DND-41 (cell line): ENCODE data around the gene ABCF3.

Experiments
- ATAC-seq: fragments of 200-7000 bp; cut with Tn5 transposase; 3 replicates; pipeline ENCODE4 v1.9.1; 2021; ENCODE audit warnings: low read depth; ENCODE audit not compliant: insufficient read depth
- DNase-seq: peaks from one replicate; pipeline ENCODE4 v3.0.0-alpha.2; 2020
- H2AFZ ChIP-seq: 2 replicates; pipeline ENCODE4 v1.6.0; 2012; ENCODE audit warnings: low read depth, low read length
- H3K27ac ChIP-seq: 2 replicates; pipeline ENCODE4 v1.5.1; 2012; ENCODE audit warnings: low read length, inconsistent platforms
- H3K27me3 ChIP-seq: fragments of 200-600 bp; sonication (generic); 2 replicates; pipeline ENCODE4 v1.6.0; 2012; ENCODE audit warnings: low read length, mild to moderate bottlenecking, inconsistent platforms; ENCODE audit not compliant: insufficient read depth, poor library complexity
- H3K36me3 ChIP-seq: 2 replicates; pipeline ENCODE4 v1.5.1; 2012; ENCODE audit warnings: low read length, inconsistent platforms; ENCODE audit not compliant: insufficient read depth
- H3K4me1 ChIP-seq: 2 replicates; pipeline ENCODE4 v1.5.1; 2012; ENCODE audit warnings: mild to moderate bottlenecking, low read length; ENCODE audit not compliant: insufficient read depth
- H3K4me2 ChIP-seq: 2 replicates; pipeline ENCODE4 v1.6.0; 2012; ENCODE audit warnings: mild to moderate bottlenecking, moderate library complexity, low read length, inconsistent platforms; ENCODE audit not compliant: insufficient read depth
- H3K4me3 ChIP-seq, 2 experiments: fragments of 200-600 bp in 1 of 2; shearing (Covaris generic) in 1 of 2; 2 replicates each; pipeline ENCODE4 v1.5.1; 2012 to 2016; ENCODE audit warnings: inconsistent platforms in 2 of 2, low read length in 2 of 2, mild to moderate bottlenecking in 2 of 2, low read depth in 1 of 2, moderate library complexity in 1 of 2
- H3K79me2 ChIP-seq: 2 replicates; pipeline ENCODE4 v1.6.0; 2012; ENCODE audit warnings: low read length, inconsistent platforms; ENCODE audit not compliant: insufficient read depth
- H3K9ac ChIP-seq: 2 replicates; pipeline ENCODE4 v1.6.0; 2012; ENCODE audit warnings: low read depth, mild to moderate bottlenecking, inconsistent platforms, low read length, moderate library complexity
- H3K9me3 ChIP-seq: 2 replicates; pipeline ENCODE4 v1.5.1; 2012; ENCODE audit warnings: low read length, moderate library complexity, mild to moderate bottlenecking, inconsistent platforms; ENCODE audit not compliant: insufficient read depth, severe bottlenecking
- H4K20me1 ChIP-seq: 2 replicates; pipeline ENCODE4 v1.6.0; 2012; ENCODE audit warnings: low read length; ENCODE audit not compliant: insufficient read depth
- CTCF ChIP-seq: IDR thresholded peaks from 2 replicates; pipeline ENCODE4 v1.5.1; 2012; ENCODE audit warnings: borderline replicate concordance, low read length, moderate library complexity, mild to moderate bottlenecking; ENCODE audit not compliant: poor library complexity, severe bottlenecking; ENCODE audit errors: extremely low read depth
- EZH2 ChIP-seq: IDR thresholded peaks from 3 replicates; pipeline ENCODE4 v1.6.1; 2012; ENCODE audit warnings: borderline replicate concordance, low read depth, mild to moderate bottlenecking, moderate library complexity, low read length, inconsistent platforms; ENCODE audit not compliant: severe bottlenecking

The ABCF3 gene

GRCh38 chr3:184230603-184231528 lies 44.9 kb downstream of the ABCF3 start:
- H3K4me2 ChIP-seq = no peak overlapping the region
- H2AFZ ChIP-seq = no peak overlapping the region
- H3K4me1 ChIP-seq = peaks cover 18% of the 10 kb centered on the region
- H3K27ac ChIP-seq = no peak overlapping the region
- DNase-seq = no peak
- H3K9me3 ChIP-seq = no peaks in the 10 kb centered on the region
- no peak for TF ChIP-seq EZH2
- TF ChIP-seq CTCF = no peak
- ATAC-seq = no peak
- H3K79me2 ChIP-seq = no peaks in the 10 kb centered on the region
- H3K4me3 ChIP-seq = no peak overlapping the region
- peaks cover 42% of the 10 kb centered on the region for H3K27me3 ChIP-seq
- H3K36me3 ChIP-seq = no peaks in the 10 kb centered on the region
- peaks cover 8% of the 10 kb centered on the region; the same call in 1 of the 2 replicates for H4K20me1 ChIP-seq
- no peak overlapping the region for H3K9ac ChIP-seq

- H3K27ac ChIP-seq = no peak overlapping the region
- H3K4me3 ChIP-seq = no peak overlapping the region
- H3K4me1 ChIP-seq = peaks cover 18% of the 10 kb centered on the region
- no peak for ATAC-seq
- H3K36me3 ChIP-seq = no peaks in the 10 kb centered on the region
- no peak for DNase-seq
- no peak overlapping the region for H2AFZ ChIP-seq
- TF ChIP-seq EZH2 (no peak), CTCF (no peak)
- no peak overlapping the region for H3K4me2 ChIP-seq
- no peaks in the 10 kb centered on the region for H3K9me3 ChIP-seq
- H4K20me1 ChIP-seq = peaks cover 8% of the 10 kb centered on the region; the same call in 1 of the 2 replicates
- no peak overlapping the region for H3K9ac ChIP-seq
- no peaks in the 10 kb centered on the region for H3K79me2 ChIP-seq
- H3K27me3 ChIP-seq = peaks cover 42% of the 10 kb centered on the region
Observed at GRCh38 chr3:184231671-184232070, 45.7 kb downstream of the ABCF3 start.

- no peak for TF ChIP-seq EZH2
- TF ChIP-seq CTCF = no peak
- H3K4me2 ChIP-seq = no peak overlapping the region
- no peak for ATAC-seq
Observed at GRCh38 chr3:184233127-184233843, 47.3 kb downstream of the ABCF3 start.

More at GRCh38 chr3:184233127-184233843, 47.3 kb downstream of the ABCF3 start:
- Histone ChIP-seq H3K27me3 (peaks cover 34% of the 10 kb centered on the region), H3K79me2 (no peaks in the 10 kb centered on the region), H3K4me3 (no peak overlapping the region), H2AFZ (no peak overlapping the region), H3K36me3 (no peaks in the 10 kb centered on the region), H3K4me1 (peaks cover 18% of the 10 kb centered on the region), H3K9me3 (no peaks in the 10 kb centered on the region), H3K27ac (no peak overlapping the region), H3K9ac (no peak overlapping the region), H4K20me1 (0 out of 2 replicates have a peak, but pooled peaks cover 2% of the 10 kb centered on the region)
- no peak for DNase-seq
